GM23338 (cell line): ENCODE measurements around the gene SLC5A11. TPM values are rescaled to one million over a fixed set of nuclear protein-coding genes. Genes with fewer than 3 reads are reported as not detected.

Experiments
- ATAC-seq: fragments of 200-7000 bp; cut with Tn5 transposase; 3 replicates; pipeline ENCODE4 v1.9.1; 2020
- DNase-seq: peaks from one replicate; pipeline ENCODE4 v3.0.0-alpha.2; 2015; ENCODE audit warnings: low spot score
- H2AFZ ChIP-seq: fragments of 200-600 bp; sonication (generic); 2 replicates; pipeline ENCODE4 v1.8.0; 2016; ENCODE audit warnings: antibody characterized with exemption, mild to moderate bottlenecking, moderate library complexity
- H3F3A ChIP-seq: fragments of 200-600 bp; sonication (generic); replicated peaks from 2 replicates; pipeline ENCODE4 v1.8.0; 2017; ENCODE audit warnings: antibody characterized with exemption, mixed run types, low read depth
- H3K27ac ChIP-seq: fragments of 200-600 bp; sonication (generic); 2 replicates; pipeline ENCODE4 v1.6.1; 2016; ENCODE audit warnings: low read depth
- H3K27me3 ChIP-seq: fragments of 200-600 bp; sonication (generic); 2 replicates; pipeline ENCODE4 v1.8.0; 2016; ENCODE audit warnings: mild to moderate bottlenecking, mixed run types, moderate library complexity; ENCODE audit not compliant: insufficient read depth
- H3K36me3 ChIP-seq: fragments of 200-600 bp; sonication (generic); 2 replicates; pipeline ENCODE4 v1.8.0; 2016; ENCODE audit warnings: mild to moderate bottlenecking; ENCODE audit not compliant: insufficient read depth
- H3K4me1 ChIP-seq: fragments of 200-600 bp; sonication (generic); 2 replicates; pipeline ENCODE4 v1.8.0; 2016; ENCODE audit warnings: mild to moderate bottlenecking, moderate library complexity; ENCODE audit not compliant: insufficient read depth
- H3K4me2 ChIP-seq: fragments of 200-600 bp; sonication (generic); 2 replicates; pipeline ENCODE4 v1.7.1; 2017; ENCODE audit warnings: mixed run types
- H3K4me3 ChIP-seq: fragments of 200-600 bp; sonication (generic); 2 replicates; pipeline ENCODE4 v1.6.1; 2016; ENCODE audit warnings: mixed run types
- H3K79me2 ChIP-seq: fragments of 200-600 bp; sonication (generic); replicated peaks from 2 replicates; pipeline ENCODE4 v1.8.0; 2017; ENCODE audit warnings: mild to moderate bottlenecking; ENCODE audit not compliant: insufficient read depth
- H3K9me2 ChIP-seq: fragments of 200-600 bp; sonication (generic); 2 replicates; pipeline ENCODE4 v1.8.0; 2017; ENCODE audit not compliant: insufficient read depth
- H4K20me1 ChIP-seq: fragments of 200-600 bp; sonication (generic); replicated peaks from 2 replicates; pipeline ENCODE4 v1.8.0; 2017; ENCODE audit warnings: mild to moderate bottlenecking; ENCODE audit not compliant: insufficient read depth
- H3K27ac Mint-ChIP-seq: 2 replicates; pipeline ENCODE4 v1.8.0; 2020; ENCODE audit warnings: inconsistent platforms, mild to moderate bottlenecking, moderate library complexity, mixed read lengths
- H3K27me3 Mint-ChIP-seq: 3 replicates; pipeline ENCODE4 v1.8.0; 2022; ENCODE audit warnings: low read depth, mild to moderate bottlenecking, moderate library complexity, mixed read lengths, inconsistent platforms; ENCODE audit not compliant: insufficient read depth, poor library complexity
- H3K36me3 Mint-ChIP-seq: 3 replicates; pipeline ENCODE4 v1.8.0; 2021; ENCODE audit warnings: low read depth, mild to moderate bottlenecking, inconsistent platforms, moderate library complexity, mixed read lengths
- H3K4me1 Mint-ChIP-seq: 3 replicates; pipeline ENCODE4 v1.8.0; 2020; ENCODE audit warnings: mild to moderate bottlenecking, inconsistent platforms, mixed read lengths
- H3K4me3 Mint-ChIP-seq: 3 replicates; pipeline ENCODE4 v1.8.0; 2021; ENCODE audit warnings: moderate library complexity, mild to moderate bottlenecking, inconsistent platforms, mixed read lengths
- H3K9me3 Mint-ChIP-seq: 3 replicates; pipeline ENCODE4 v1.8.0; 2020; ENCODE audit warnings: moderate library complexity, mild to moderate bottlenecking, inconsistent platforms, mixed read lengths
- CREB1 ChIP-seq: fragments of 250-450 bp; sonication (Bioruptor Pico); IDR thresholded peaks from 2 replicates; pipeline ENCODE4 v1.5.0; 2020; ENCODE audit warnings: low read depth, mild to moderate bottlenecking, moderate library complexity
- EZH2 ChIP-seq: fragments of 200-600 bp; sonication (generic); IDR thresholded peaks from one replicate; pipeline ENCODE4 v1.8.0; 2017; ENCODE audit warnings: antibody characterized with exemption, mild to moderate bottlenecking, low read depth; ENCODE audit not compliant: unreplicated experiment
- EZH2phosphoT487 ChIP-seq: fragments of 200-600 bp; sonication (generic); IDR thresholded peaks from one replicate; pipeline ENCODE4 v1.8.1; 2018; ENCODE audit warnings: antibody characterized with exemption; ENCODE audit not compliant: unreplicated experiment
- JUNB ChIP-seq: IDR thresholded peaks from one replicate; pipeline ENCODE4 v1.6.1; 2016; ENCODE audit warnings: antibody characterized with exemption; ENCODE audit not compliant: unreplicated experiment
- NANOG ChIP-seq: IDR thresholded peaks from 2 replicates; pipeline ENCODE4 v1.6.1; 2016; ENCODE audit warnings: antibody characterized with exemption, borderline replicate concordance
- POLR2AphosphoS5 ChIP-seq: IDR thresholded peaks from 2 replicates; pipeline ENCODE4 v1.6.1; 2016; ENCODE audit warnings: antibody characterized with exemption, low read depth
- STAT1 ChIP-seq: IDR thresholded peaks from one replicate; pipeline ENCODE4 v1.6.1; 2016; ENCODE audit warnings: antibody characterized with exemption; ENCODE audit not compliant: unreplicated experiment
- ZNF114 ChIP-seq: fragments of 250-450 bp; sonication (Bioruptor Pico); IDR thresholded peaks from 2 replicates; pipeline ENCODE4 v1.5.0; 2020; ENCODE audit warnings: mild to moderate bottlenecking, moderate library complexity
- ZNF331 ChIP-seq: fragments of 250-450 bp; sonication (Bioruptor Pico); IDR thresholded peaks from 2 replicates; pipeline ENCODE4 v1.5.0; 2020; ENCODE audit warnings: low read depth, mild to moderate bottlenecking, moderate library complexity
- polyA plus RNA-seq: library from polyadenylated mRNA; unstranded; fragments of >200 nt; fragmentation: Nextera tagmentation; extraction: Ambion mirVana; gene quantifications from 2 replicates; pipeline ENCODE4 v1.2.1, GENCODE V29; 2016
- total RNA-seq: library from RNA; depleted of rRNA; stranded (reverse); fragments of >200 nt; shearing (Covaris generic); gene quantifications from 2 replicates; pipeline ENCODE4 v1.2.3, GENCODE V29; 2014
- TF ChIP-seq, protein P1 (sequence below): IDR thresholded peaks from one replicate; pipeline ENCODE4 v1.6.1; 2018; ENCODE audit warnings: antibody characterized with exemption; ENCODE audit not compliant: unreplicated experiment
- TF ChIP-seq, protein P2 (sequence below): fragments of 250-450 bp; sonication (Bioruptor Pico); IDR thresholded peaks from 2 replicates; pipeline ENCODE4 v1.5.0; 2020; ENCODE audit warnings: mild to moderate bottlenecking, moderate library complexity
- TF ChIP-seq, protein P3 (sequence below), 2 experiments: fragments of 200-600 bp in 1 of 2; sonication (generic) in 1 of 2; conservative IDR thresholded peaks; 2 replicates each; pipeline versions ENCODE4 v1.5.1 to v1.6.1; 2016 to 2017; ENCODE audit warnings: antibody characterized with exemption in 2 of 2, low read depth in 2 of 2, mild to moderate bottlenecking in 2 of 2, moderate library complexity in 1 of 2
- TF ChIP-seq, protein P4 (sequence below): IDR thresholded peaks from 2 replicates; pipeline ENCODE4 v1.6.1; 2016; ENCODE audit warnings: antibody characterized with exemption

Gene SLC5A11
- total and polyA plus RNA-seq, 2 experiments from 2014 or later, result 0.07 TPM; not detected in 1

DNA sequence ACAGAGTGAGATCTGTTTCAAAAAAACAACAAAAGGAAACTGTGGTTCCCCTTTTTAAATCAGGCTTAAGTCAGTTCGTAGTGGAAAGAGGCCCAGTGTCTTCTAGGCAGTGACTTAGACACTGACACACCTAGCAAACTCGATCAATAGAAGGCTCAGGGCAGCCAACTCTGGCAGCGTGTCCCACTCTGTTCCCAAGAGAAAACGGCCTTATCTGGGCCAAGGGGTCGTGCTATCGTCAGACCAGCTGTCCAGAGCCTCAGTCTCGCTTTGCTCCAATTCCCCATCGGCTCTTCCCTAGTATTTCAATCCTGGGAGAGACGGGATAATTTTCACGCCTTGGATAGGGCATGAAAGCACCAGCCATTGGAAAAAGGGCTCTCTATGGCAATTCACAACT, 72.9 kb downstream of the SLC5A11 start:
- H3K27me3 Mint-ChIP-seq, result peaks cover 5% of the 10 kb centered on the region
- no peaks in the 10 kb centered on the region for H4K20me1 ChIP-seq
- H3K4me2 ChIP-seq, result no peak overlapping the region
- ATAC-seq (no peak), DNase-seq (no peak)
- H2AFZ ChIP-seq, result no peak overlapping the region
- TF ChIP-seq CREB1 (CRISPR knock-in tag), result no peak
- no peak for TF ChIP-seq POLR2AphosphoS5
- TF ChIP-seq EZH2phosphoT487, result no peak
- no peak for TF ChIP-seq STAT1
- TF ChIP-seq, protein P1, sequence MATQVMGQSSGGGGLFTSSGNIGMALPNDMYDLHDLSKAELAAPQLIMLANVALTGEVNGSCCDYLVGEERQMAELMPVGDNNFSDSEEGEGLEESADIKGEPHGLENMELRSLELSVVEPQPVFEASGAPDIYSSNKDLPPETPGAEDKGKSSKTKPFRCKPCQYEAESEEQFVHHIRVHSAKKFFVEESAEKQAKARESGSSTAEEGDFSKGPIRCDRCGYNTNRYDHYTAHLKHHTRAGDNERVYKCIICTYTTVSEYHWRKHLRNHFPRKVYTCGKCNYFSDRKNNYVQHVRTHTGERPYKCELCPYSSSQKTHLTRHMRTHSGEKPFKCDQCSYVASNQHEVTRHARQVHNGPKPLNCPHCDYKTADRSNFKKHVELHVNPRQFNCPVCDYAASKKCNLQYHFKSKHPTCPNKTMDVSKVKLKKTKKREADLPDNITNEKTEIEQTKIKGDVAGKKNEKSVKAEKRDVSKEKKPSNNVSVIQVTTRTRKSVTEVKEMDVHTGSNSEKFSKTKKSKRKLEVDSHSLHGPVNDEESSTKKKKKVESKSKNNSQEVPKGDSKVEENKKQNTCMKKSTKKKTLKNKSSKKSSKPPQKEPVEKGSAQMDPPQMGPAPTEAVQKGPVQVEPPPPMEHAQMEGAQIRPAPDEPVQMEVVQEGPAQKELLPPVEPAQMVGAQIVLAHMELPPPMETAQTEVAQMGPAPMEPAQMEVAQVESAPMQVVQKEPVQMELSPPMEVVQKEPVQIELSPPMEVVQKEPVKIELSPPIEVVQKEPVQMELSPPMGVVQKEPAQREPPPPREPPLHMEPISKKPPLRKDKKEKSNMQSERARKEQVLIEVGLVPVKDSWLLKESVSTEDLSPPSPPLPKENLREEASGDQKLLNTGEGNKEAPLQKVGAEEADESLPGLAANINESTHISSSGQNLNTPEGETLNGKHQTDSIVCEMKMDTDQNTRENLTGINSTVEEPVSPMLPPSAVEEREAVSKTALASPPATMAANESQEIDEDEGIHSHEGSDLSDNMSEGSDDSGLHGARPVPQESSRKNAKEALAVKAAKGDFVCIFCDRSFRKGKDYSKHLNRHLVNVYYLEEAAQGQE, result no peak
- TF ChIP-seq ZNF114, result no peak
- TF ChIP-seq EZH2, result no peak
- TF ChIP-seq JUNB, result no peak
- TF ChIP-seq, protein P2, sequence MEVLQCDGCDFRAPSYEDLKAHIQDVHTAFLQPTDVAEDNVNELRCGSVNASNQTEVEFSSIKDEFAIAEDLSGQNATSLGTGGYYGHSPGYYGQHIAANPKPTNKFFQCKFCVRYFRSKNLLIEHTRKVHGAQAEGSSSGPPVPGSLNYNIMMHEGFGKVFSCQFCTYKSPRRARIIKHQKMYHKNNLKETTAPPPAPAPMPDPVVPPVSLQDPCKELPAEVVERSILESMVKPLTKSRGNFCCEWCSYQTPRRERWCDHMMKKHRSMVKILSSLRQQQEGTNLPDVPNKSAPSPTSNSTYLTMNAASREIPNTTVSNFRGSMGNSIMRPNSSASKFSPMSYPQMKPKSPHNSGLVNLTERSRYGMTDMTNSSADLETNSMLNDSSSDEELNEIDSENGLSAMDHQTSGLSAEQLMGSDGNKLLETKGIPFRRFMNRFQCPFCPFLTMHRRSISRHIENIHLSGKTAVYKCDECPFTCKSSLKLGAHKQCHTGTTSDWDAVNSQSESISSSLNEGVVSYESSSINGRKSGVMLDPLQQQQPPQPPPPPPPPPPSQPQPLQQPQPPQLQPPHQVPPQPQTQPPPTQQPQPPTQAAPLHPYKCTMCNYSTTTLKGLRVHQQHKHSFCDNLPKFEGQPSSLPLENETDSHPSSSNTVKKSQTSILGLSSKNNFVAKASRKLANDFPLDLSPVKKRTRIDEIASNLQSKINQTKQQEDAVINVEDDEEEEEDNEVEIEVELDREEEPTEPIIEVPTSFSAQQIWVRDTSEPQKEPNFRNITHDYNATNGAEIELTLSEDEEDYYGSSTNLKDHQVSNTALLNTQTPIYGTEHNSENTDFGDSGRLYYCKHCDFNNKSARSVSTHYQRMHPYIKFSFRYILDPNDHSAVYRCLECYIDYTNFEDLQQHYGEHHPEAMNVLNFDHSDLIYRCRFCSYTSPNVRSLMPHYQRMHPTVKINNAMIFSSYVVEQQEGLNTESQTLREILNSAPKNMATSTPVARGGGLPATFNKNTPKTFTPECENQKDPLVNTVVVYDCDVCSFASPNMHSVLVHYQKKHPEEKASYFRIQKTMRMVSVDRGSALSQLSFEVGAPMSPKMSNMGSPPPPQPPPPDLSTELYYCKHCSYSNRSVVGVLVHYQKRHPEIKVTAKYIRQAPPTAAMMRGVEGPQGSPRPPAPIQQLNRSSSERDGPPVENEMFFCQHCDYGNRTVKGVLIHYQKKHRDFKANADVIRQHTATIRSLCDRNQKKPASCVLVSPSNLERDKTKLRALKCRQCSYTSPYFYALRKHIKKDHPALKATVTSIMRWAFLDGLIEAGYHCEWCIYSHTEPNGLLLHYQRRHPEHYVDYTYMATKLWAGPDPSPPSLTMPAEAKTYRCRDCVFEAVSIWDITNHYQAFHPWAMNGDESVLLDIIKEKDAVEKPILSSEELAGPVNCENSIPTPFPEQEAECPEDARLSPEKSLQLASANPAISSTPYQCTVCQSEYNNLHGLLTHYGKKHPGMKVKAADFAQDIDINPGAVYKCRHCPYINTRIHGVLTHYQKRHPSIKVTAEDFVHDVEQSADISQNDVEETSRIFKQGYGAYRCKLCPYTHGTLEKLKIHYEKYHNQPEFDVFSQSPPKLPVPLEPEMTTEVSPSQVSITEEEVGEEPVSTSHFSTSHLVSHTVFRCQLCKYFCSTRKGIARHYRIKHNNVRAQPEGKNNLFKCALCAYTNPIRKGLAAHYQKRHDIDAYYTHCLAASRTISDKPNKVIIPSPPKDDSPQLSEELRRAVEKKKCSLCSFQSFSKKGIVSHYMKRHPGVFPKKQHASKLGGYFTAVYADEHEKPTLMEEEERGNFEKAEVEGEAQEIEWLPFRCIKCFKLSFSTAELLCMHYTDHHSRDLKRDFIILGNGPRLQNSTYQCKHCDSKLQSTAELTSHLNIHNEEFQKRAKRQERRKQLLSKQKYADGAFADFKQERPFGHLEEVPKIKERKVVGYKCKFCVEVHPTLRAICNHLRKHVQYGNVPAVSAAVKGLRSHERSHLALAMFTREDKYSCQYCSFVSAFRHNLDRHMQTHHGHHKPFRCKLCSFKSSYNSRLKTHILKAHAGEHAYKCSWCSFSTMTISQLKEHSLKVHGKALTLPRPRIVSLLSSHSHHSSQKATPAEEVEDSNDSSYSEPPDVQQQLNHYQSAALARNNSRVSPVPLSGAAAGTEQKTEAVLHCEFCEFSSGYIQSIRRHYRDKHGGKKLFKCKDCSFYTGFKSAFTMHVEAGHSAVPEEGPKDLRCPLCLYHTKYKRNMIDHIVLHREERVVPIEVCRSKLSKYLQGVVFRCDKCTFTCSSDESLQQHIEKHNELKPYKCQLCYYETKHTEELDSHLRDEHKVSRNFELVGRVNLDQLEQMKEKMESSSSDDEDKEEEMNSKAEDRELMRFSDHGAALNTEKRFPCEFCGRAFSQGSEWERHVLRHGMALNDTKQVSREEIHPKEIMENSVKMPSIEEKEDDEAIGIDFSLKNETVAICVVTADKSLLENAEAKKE (CRISPR knock-in tag), result no peak
- no peak for TF ChIP-seq ZNF331 (CRISPR knock-in tag)
- no peak for TF ChIP-seq NANOG
- TF ChIP-seq, protein P3, sequence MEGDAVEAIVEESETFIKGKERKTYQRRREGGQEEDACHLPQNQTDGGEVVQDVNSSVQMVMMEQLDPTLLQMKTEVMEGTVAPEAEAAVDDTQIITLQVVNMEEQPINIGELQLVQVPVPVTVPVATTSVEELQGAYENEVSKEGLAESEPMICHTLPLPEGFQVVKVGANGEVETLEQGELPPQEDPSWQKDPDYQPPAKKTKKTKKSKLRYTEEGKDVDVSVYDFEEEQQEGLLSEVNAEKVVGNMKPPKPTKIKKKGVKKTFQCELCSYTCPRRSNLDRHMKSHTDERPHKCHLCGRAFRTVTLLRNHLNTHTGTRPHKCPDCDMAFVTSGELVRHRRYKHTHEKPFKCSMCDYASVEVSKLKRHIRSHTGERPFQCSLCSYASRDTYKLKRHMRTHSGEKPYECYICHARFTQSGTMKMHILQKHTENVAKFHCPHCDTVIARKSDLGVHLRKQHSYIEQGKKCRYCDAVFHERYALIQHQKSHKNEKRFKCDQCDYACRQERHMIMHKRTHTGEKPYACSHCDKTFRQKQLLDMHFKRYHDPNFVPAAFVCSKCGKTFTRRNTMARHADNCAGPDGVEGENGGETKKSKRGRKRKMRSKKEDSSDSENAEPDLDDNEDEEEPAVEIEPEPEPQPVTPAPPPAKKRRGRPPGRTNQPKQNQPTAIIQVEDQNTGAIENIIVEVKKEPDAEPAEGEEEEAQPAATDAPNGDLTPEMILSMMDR (conservative IDR thresholded peaks at IDR 0.05; ENCODE audit: low read depth in 2 of 2), result no peak
- TF ChIP-seq, protein P4, sequence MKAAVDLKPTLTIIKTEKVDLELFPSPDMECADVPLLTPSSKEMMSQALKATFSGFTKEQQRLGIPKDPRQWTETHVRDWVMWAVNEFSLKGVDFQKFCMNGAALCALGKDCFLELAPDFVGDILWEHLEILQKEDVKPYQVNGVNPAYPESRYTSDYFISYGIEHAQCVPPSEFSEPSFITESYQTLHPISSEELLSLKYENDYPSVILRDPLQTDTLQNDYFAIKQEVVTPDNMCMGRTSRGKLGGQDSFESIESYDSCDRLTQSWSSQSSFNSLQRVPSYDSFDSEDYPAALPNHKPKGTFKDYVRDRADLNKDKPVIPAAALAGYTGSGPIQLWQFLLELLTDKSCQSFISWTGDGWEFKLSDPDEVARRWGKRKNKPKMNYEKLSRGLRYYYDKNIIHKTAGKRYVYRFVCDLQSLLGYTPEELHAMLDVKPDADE, result no peak
- no peak overlapping the region for H3K27ac ChIP-seq
- no peak overlapping the region for H3K4me3 Mint-ChIP-seq
- peaks cover 28% of the 10 kb centered on the region; the same call in 2 of the 3 replicates for H3K36me3 Mint-ChIP-seq
- no peak overlapping the region for H3K27ac Mint-ChIP-seq
- H3K4me1 ChIP-seq, result 0 out of 2 replicates have a peak, but pooled peaks cover 4% of the 10 kb centered on the region
- no peaks in the 10 kb centered on the region for H3K27me3 ChIP-seq
- H3K9me3 Mint-ChIP-seq, result peaks cover 6% of the 10 kb centered on the region; the same call in 1 of the 3 replicates
- H3K4me3 ChIP-seq, result no peak overlapping the region
- H3K79me2 ChIP-seq, result no peaks in the 10 kb centered on the region
- peaks cover 17% of the 10 kb centered on the region for H3K4me1 Mint-ChIP-seq
- H3F3A ChIP-seq, result 0 out of 2 replicates have a peak, but pooled peaks cover 3% of the 10 kb centered on the region
- no peaks in the 10 kb centered on the region for H3K36me3 ChIP-seq
- no peaks in the 10 kb centered on the region for H3K9me2 ChIP-seq
